ENCODE measurements around the gene EFCAB6. TPM values are rescaled to one million over a fixed set of nuclear protein-coding genes. Genes with fewer than 3 reads are reported as not detected.

EFCAB6 gene
- polyA plus RNA-seq, 3 donors, result not detected

- Histone ChIP-seq H3K4me2 (replicated peaks; ENCODE audit: extremely low read depth, low read length, poor library complexity, severe bottlenecking) (no peak overlapping the region), H3K27me3 (ENCODE audit: control insufficient read depth in 2 of 2, insufficient read depth in 2 of 2, low read length in 2 of 2) (no peaks in the 10 kb centered on the region), H3K4me1 (ENCODE audit: control insufficient read depth in 1 of 2, insufficient read depth in 2 of 2, low read length in 2 of 2) (no peaks in the 10 kb centered on the region), H3K9ac (ENCODE audit: insufficient read depth, low read length, poor library complexity, severe bottlenecking) (no peak overlapping the region), H3K27ac (ENCODE audit: low read depth in 1 of 2, low read length in 2 of 2) (no peak overlapping the region), H3K36me3 (replicated peaks in 1 of 2; ENCODE audit: control insufficient read depth in 1 of 2, insufficient read depth in 2 of 2, low read length in 2 of 2) (no peaks in the 10 kb centered on the region), H3K9me3 (replicated peaks in 1 of 2; ENCODE audit: control insufficient read depth in 1 of 2, insufficient read depth in 1 of 2, low read length in 2 of 2) (no peaks in the 10 kb centered on the region), H4K20me1 (ENCODE audit: insufficient read depth, low read length) (no peaks in the 10 kb centered on the region), H3K4me3 (replicated peaks in 1 of 3; ENCODE audit: low read depth in 2 of 3, low read length in 3 of 3) (no peak overlapping the region), H3K79me2 (ENCODE audit: insufficient read depth, low read length) (no peaks in the 10 kb centered on the region), H2AFZ (ENCODE audit: insufficient read depth, low read depth, low read length, poor library complexity, severe bottlenecking) (no peak overlapping the region)
- no peak overlapping the region for H3K4me3 Mint-ChIP-seq
- no peak overlapping the region for H3K27ac Mint-ChIP-seq
- H3K36me3 Mint-ChIP-seq, result no peaks in the 10 kb centered on the region
- WGBS (ENCODE audit: insufficient coverage), result 92% methylated on average over 9 of the region's 13 CpGs
- peaks cover 0 to 5% (median 2%) of the 10 kb centered on the region in 3 donors for H3K27me3 Mint-ChIP-seq (ENCODE audit: low read depth in 3 of 3)
- no peaks in the 10 kb centered on the region for H3K4me1 Mint-ChIP-seq
- TF ChIP-seq CTCF (IDR thresholded peaks at IDR 0.05), result no peak
- intact Hi-C loops (cut with micrococcal nuclease), result no loop called here
- H3K9me3 Mint-ChIP-seq, result peaks cover 0 to 1% (median 0%) of the 10 kb centered on the region in 7 donors
- no peak for DNase-seq
Measured at GRCh38 chr22:43627485-43628213, 184.5 kb downstream of the EFCAB6 start.

- TF ChIP-seq CTCF (IDR thresholded peaks at IDR 0.05), result no peak
- no peaks in the 10 kb centered on the region for H3K79me2 ChIP-seq (ENCODE audit: insufficient read depth, low read length)
Measured at GRCh38 chr22:43625242-43625641, 186.9 kb downstream of the EFCAB6 start.

More at GRCh38 chr22:43625242-43625641, 186.9 kb downstream of the EFCAB6 start:
- Histone ChIP-seq H2AFZ (ENCODE audit: insufficient read depth, low read depth, low read length, poor library complexity, severe bottlenecking) (no peak overlapping the region), H3K9me3 (replicated peaks in 1 of 2; ENCODE audit: control insufficient read depth in 1 of 2, insufficient read depth in 1 of 2, low read length in 2 of 2) (no peaks in the 10 kb centered on the region), H3K4me1 (ENCODE audit: control insufficient read depth in 1 of 2, insufficient read depth in 2 of 2, low read length in 2 of 2) (no peaks in the 10 kb centered on the region), H3K9ac (ENCODE audit: insufficient read depth, low read length, poor library complexity, severe bottlenecking) (no peak overlapping the region), H3K27ac (ENCODE audit: low read depth in 1 of 2, low read length in 2 of 2) (no peak overlapping the region), H3K27me3 (ENCODE audit: control insufficient read depth in 2 of 2, insufficient read depth in 2 of 2, low read length in 2 of 2) (no peaks in the 10 kb centered on the region), H3K4me2 (replicated peaks; ENCODE audit: extremely low read depth, low read length, poor library complexity, severe bottlenecking) (no peak overlapping the region), H3K4me3 (replicated peaks in 1 of 3; ENCODE audit: low read depth in 2 of 3, low read length in 3 of 3) (no peak overlapping the region), H4K20me1 (ENCODE audit: insufficient read depth, low read length) (no peaks in the 10 kb centered on the region), H3K36me3 (replicated peaks in 1 of 2; ENCODE audit: control insufficient read depth in 1 of 2, insufficient read depth in 2 of 2, low read length in 2 of 2) (no peaks in the 10 kb centered on the region)
- H3K27me3 Mint-ChIP-seq (ENCODE audit: low read depth in 3 of 3), result peaks cover 0 to 6% (median 2%) of the 10 kb centered on the region in 3 donors
- no peaks in the 10 kb centered on the region for H3K4me1 Mint-ChIP-seq
- peaks cover 0 to 2% (median 0%) of the 10 kb centered on the region in 7 donors for H3K9me3 Mint-ChIP-seq
- no peaks in the 10 kb centered on the region for H3K36me3 Mint-ChIP-seq
- over 99% methylated on average over 8 of the region's 10 CpGs for WGBS (ENCODE audit: insufficient coverage)
- H3K4me3 Mint-ChIP-seq, result no peak overlapping the region
- H3K27ac Mint-ChIP-seq, result no peak overlapping the region
- DNase-seq, result no peak
- intact Hi-C loops (cut with micrococcal nuclease), result no loop called here

Measured in CD14-positive monocyte (primary cell).